DND-41 (cell line): ENCODE measurements around the gene NEURL1.

Source experiments
- ATAC-seq: fragments of 200-7000 bp; cut with Tn5 transposase; 3 replicates; pipeline ENCODE4 v1.9.1; 2021; ENCODE audit warnings: low read depth; ENCODE audit not compliant: insufficient read depth
- DNase-seq: peaks from one replicate; pipeline ENCODE4 v3.0.0-alpha.2; 2020
- H2AFZ ChIP-seq: 2 replicates; pipeline ENCODE4 v1.6.0; 2012; ENCODE audit warnings: low read depth, low read length
- H3K27ac ChIP-seq: 2 replicates; pipeline ENCODE4 v1.5.1; 2012; ENCODE audit warnings: low read length, inconsistent platforms
- H3K27me3 ChIP-seq: fragments of 200-600 bp; sonication (generic); 2 replicates; pipeline ENCODE4 v1.6.0; 2012; ENCODE audit warnings: low read length, mild to moderate bottlenecking, inconsistent platforms; ENCODE audit not compliant: insufficient read depth, poor library complexity
- H3K36me3 ChIP-seq: 2 replicates; pipeline ENCODE4 v1.5.1; 2012; ENCODE audit warnings: low read length, inconsistent platforms; ENCODE audit not compliant: insufficient read depth
- H3K4me1 ChIP-seq: 2 replicates; pipeline ENCODE4 v1.5.1; 2012; ENCODE audit warnings: mild to moderate bottlenecking, low read length; ENCODE audit not compliant: insufficient read depth
- H3K4me2 ChIP-seq: 2 replicates; pipeline ENCODE4 v1.6.0; 2012; ENCODE audit warnings: mild to moderate bottlenecking, moderate library complexity, low read length, inconsistent platforms; ENCODE audit not compliant: insufficient read depth
- H3K4me3 ChIP-seq, 2 experiments: fragments of 200-600 bp in 1 of 2; shearing (Covaris generic) in 1 of 2; 2 replicates each; pipeline ENCODE4 v1.5.1; 2012 to 2016; ENCODE audit warnings: inconsistent platforms in 2 of 2, low read length in 2 of 2, mild to moderate bottlenecking in 2 of 2, low read depth in 1 of 2, moderate library complexity in 1 of 2
- H3K79me2 ChIP-seq: 2 replicates; pipeline ENCODE4 v1.6.0; 2012; ENCODE audit warnings: low read length, inconsistent platforms; ENCODE audit not compliant: insufficient read depth
- H3K9ac ChIP-seq: 2 replicates; pipeline ENCODE4 v1.6.0; 2012; ENCODE audit warnings: low read depth, mild to moderate bottlenecking, inconsistent platforms, low read length, moderate library complexity
- H3K9me3 ChIP-seq: 2 replicates; pipeline ENCODE4 v1.5.1; 2012; ENCODE audit warnings: low read length, moderate library complexity, mild to moderate bottlenecking, inconsistent platforms; ENCODE audit not compliant: insufficient read depth, severe bottlenecking
- H4K20me1 ChIP-seq: 2 replicates; pipeline ENCODE4 v1.6.0; 2012; ENCODE audit warnings: low read length; ENCODE audit not compliant: insufficient read depth
- EZH2 ChIP-seq: IDR thresholded peaks from 3 replicates; pipeline ENCODE4 v1.6.1; 2012; ENCODE audit warnings: borderline replicate concordance, low read depth, mild to moderate bottlenecking, moderate library complexity, low read length, inconsistent platforms; ENCODE audit not compliant: severe bottlenecking
- TF ChIP-seq, protein P1 (sequence below): IDR thresholded peaks from 2 replicates; pipeline ENCODE4 v1.5.1; 2012; ENCODE audit warnings: borderline replicate concordance, low read length, moderate library complexity, mild to moderate bottlenecking; ENCODE audit not compliant: poor library complexity, severe bottlenecking; ENCODE audit errors: extremely low read depth

Gene NEURL1

GRCh38 chr10:103622286-103622685 is 128.8 kb downstream of the NEURL1 start:
- Histone ChIP-seq H3K4me3 (no peak overlapping the region), H2AFZ (no peak overlapping the region), H3K27me3 (no peaks in the 10 kb centered on the region), H3K79me2 (no peaks in the 10 kb centered on the region), H3K27ac (no peak overlapping the region), H4K20me1 (no peaks in the 10 kb centered on the region; the same call in 1 of the 2 replicates), H3K9ac (no peak overlapping the region), H3K36me3 (peaks cover 40% of the 10 kb centered on the region), H3K4me2 (no peak overlapping the region), H3K9me3 (no peaks in the 10 kb centered on the region), H3K4me1 (no peaks in the 10 kb centered on the region)
- ATAC-seq (no peak), DNase-seq (no peak)
- TF ChIP-seq, protein P1, sequence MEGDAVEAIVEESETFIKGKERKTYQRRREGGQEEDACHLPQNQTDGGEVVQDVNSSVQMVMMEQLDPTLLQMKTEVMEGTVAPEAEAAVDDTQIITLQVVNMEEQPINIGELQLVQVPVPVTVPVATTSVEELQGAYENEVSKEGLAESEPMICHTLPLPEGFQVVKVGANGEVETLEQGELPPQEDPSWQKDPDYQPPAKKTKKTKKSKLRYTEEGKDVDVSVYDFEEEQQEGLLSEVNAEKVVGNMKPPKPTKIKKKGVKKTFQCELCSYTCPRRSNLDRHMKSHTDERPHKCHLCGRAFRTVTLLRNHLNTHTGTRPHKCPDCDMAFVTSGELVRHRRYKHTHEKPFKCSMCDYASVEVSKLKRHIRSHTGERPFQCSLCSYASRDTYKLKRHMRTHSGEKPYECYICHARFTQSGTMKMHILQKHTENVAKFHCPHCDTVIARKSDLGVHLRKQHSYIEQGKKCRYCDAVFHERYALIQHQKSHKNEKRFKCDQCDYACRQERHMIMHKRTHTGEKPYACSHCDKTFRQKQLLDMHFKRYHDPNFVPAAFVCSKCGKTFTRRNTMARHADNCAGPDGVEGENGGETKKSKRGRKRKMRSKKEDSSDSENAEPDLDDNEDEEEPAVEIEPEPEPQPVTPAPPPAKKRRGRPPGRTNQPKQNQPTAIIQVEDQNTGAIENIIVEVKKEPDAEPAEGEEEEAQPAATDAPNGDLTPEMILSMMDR = no peak
- no peak for TF ChIP-seq EZH2

DNA sequence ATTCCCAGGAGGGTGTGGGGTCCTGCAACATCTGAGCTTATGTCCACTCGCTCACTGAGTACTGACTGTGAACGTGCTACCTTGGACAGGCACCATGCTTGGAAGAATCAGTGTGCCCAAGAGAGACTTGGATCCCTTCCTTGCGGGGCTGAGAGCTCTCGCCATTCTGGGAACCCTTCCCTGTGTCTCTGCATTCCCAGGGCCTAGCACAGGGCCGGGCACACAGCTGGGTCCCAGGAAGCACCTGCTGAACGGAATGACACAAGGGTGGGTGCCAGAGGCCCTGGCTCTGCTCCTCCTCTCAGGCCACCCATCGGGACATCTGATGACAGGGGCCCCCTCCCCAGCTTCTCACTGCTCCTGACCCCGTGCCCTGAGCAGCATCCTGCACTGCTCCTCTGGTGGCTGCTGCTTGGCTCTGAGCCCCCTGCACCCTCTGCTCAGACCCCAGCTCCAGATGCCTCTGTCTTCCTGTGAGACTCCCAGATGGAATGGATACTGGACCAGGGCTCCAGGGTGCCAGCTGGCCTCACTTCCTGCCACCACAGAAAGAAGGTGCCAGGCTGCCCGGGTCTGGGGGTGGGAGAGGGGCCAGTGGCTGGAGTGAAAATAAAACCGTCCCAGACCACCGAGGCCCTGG is 129.6 kb downstream of the NEURL1 start:
- Histone ChIP-seq H3K27ac (no peak overlapping the region), H3K36me3 (peaks cover 44% of the 10 kb centered on the region)
- no peak for ATAC-seq

DNA sequence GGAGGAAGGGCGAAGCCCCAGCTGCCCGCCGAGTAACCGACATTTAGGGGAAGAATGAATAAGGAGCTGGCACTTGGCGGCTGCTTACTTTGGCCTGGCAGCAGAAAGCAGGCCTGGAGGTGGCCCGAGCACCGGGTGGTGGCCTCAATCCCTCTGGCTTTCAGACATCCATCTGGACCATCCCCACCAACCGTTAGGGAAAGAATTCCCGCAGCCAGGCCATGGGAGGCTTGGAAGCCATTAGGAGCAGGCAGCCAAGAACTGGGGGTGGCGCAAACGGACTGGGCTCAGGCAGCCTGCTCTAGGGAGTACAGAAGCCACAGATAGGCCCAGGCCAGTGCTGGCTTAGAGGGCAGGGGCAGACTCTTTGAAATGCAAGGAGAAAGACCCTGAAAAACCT is 132.7 kb downstream of the NEURL1 start:
- no peaks in the 10 kb centered on the region for H3K9me3 ChIP-seq
- H3K4me3 ChIP-seq = no peak overlapping the region
- H3K9ac ChIP-seq = no peak overlapping the region
- H3K4me1 ChIP-seq = no peaks in the 10 kb centered on the region
- no peaks in the 10 kb centered on the region for H3K27me3 ChIP-seq
- no peak for ATAC-seq
- no peak overlapping the region for H3K27ac ChIP-seq
- H3K36me3 ChIP-seq = peaks cover 37% of the 10 kb centered on the region
- H2AFZ ChIP-seq = no peak overlapping the region
- no peak overlapping the region for H3K4me2 ChIP-seq
- H4K20me1 ChIP-seq = peaks cover 3% of the 10 kb centered on the region; the same call in 1 of the 2 replicates
- TF ChIP-seq EZH2 = no peak
- TF ChIP-seq, protein P1 = no peak
- no peak for DNase-seq
- no peaks in the 10 kb centered on the region for H3K79me2 ChIP-seq

More for the DNA sequence above, 129.6 kb downstream of the NEURL1 start:
- H4K20me1 ChIP-seq = no peaks in the 10 kb centered on the region; the same call in 1 of the 2 replicates
- no peak for DNase-seq
- no peak overlapping the region for H2AFZ ChIP-seq
- H3K9ac ChIP-seq = no peak overlapping the region
- no peaks in the 10 kb centered on the region for H3K27me3 ChIP-seq
- H3K4me1 ChIP-seq = no peaks in the 10 kb centered on the region
- H3K79me2 ChIP-seq = no peaks in the 10 kb centered on the region
- TF ChIP-seq, protein P1 = no peak
- TF ChIP-seq EZH2 = no peak
- H3K4me2 ChIP-seq = no peak overlapping the region
- no peak overlapping the region for H3K4me3 ChIP-seq
- H3K9me3 ChIP-seq = no peaks in the 10 kb centered on the region
